PC-3 (cell line): Measurements from ENCODE around the gene MAPK8.

ENCODE experiments used
- CTCF ChIP-seq: fragments of 300-600 bp; sonication (generic); conservative IDR thresholded peaks from 2 replicates; pipeline ENCODE4 v1.5.1; 2017; ENCODE audit warnings: antibody characterized with exemption, low read depth, mild to moderate bottlenecking, low read length
- EZH2 ChIP-seq: fragments of 300-600 bp; sonication (generic); IDR thresholded peaks from one replicate; pipeline ENCODE4 v1.6.1; 2017; ENCODE audit warnings: antibody characterized with exemption, mild to moderate bottlenecking, low read length; ENCODE audit not compliant: unreplicated experiment
- EZH2phosphoT487 ChIP-seq: fragments of 300-600 bp; sonication (generic); IDR thresholded peaks from 2 replicates; pipeline ENCODE4 v1.6.1; 2018; ENCODE audit warnings: mild to moderate bottlenecking, antibody characterized with exemption, low read length, borderline replicate concordance

- TF ChIP-seq CTCF (no peak), EZH2 (no peak), EZH2phosphoT487 (no peak)
Observed at GRCh38 chr10:48305905-48306264, 592 bp upstream of the MAPK8 start.
